ENCODE data around the gene MBD5. TPM values are rescaled to one million over a fixed set of nuclear protein-coding genes. Genes with fewer than 3 reads are reported as not detected.

MBD5 gene
- total and polyA plus RNA-seq, 3 donors from 2014 or later = 29.0 to 60.3 (median 55.4) TPM

GRCh38 chr2:148179724-148180123, 158.8 kb downstream of the MBD5 start:
- Histone ChIP-seq H3K36me3 (ENCODE audit: low read depth, missing control alignments) (no peaks in the 10 kb centered on the region), H3K4me3 (no peak overlapping the region), H3K27me3 (no peaks in the 10 kb centered on the region), H3K9me3 (no peaks in the 10 kb centered on the region), H3K27ac (no peak overlapping the region), H3K4me1 (no peaks in the 10 kb centered on the region)
- intact Hi-C loops (cut with DNase I; ENCODE audit: low total_unique reads) = no loop called here
- 36 to 63% methylated on average over 1 of the region's 1 CpG for WGBS, 2 donors
- DNase-seq = no peak
- no peak for TF ChIP-seq POLR2A (IDR thresholded peaks at IDR 0.05)
- TF ChIP-seq, protein P1, sequence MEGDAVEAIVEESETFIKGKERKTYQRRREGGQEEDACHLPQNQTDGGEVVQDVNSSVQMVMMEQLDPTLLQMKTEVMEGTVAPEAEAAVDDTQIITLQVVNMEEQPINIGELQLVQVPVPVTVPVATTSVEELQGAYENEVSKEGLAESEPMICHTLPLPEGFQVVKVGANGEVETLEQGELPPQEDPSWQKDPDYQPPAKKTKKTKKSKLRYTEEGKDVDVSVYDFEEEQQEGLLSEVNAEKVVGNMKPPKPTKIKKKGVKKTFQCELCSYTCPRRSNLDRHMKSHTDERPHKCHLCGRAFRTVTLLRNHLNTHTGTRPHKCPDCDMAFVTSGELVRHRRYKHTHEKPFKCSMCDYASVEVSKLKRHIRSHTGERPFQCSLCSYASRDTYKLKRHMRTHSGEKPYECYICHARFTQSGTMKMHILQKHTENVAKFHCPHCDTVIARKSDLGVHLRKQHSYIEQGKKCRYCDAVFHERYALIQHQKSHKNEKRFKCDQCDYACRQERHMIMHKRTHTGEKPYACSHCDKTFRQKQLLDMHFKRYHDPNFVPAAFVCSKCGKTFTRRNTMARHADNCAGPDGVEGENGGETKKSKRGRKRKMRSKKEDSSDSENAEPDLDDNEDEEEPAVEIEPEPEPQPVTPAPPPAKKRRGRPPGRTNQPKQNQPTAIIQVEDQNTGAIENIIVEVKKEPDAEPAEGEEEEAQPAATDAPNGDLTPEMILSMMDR (IDR thresholded peaks at IDR 0.05) = no peak

- Histone ChIP-seq H3K27ac (no peak overlapping the region), H3K36me3 (ENCODE audit: low read depth, missing control alignments) (no peaks in the 10 kb centered on the region), H3K27me3 (no peaks in the 10 kb centered on the region), H3K4me1 (no peaks in the 10 kb centered on the region), H3K4me3 (no peak overlapping the region), H3K9me3 (no peaks in the 10 kb centered on the region)
- 79 to 97% methylated on average over 1 of the region's 1 CpG for WGBS, 2 donors
- no peak for TF ChIP-seq POLR2A (IDR thresholded peaks at IDR 0.05)
- TF ChIP-seq, protein P1 (IDR thresholded peaks at IDR 0.05) = no peak
- no peak for DNase-seq
- intact Hi-C loops (cut with DNase I; ENCODE audit: low total_unique reads) = no loop called here
Measured at GRCh38 chr2:148184976-148185375, 164.1 kb downstream of the MBD5 start.

- Histone ChIP-seq H3K4me1 (no peaks in the 10 kb centered on the region), H3K27me3 (no peaks in the 10 kb centered on the region), H3K4me3 (no peak overlapping the region), H3K36me3 (ENCODE audit: low read depth, missing control alignments) (no peaks in the 10 kb centered on the region), H3K27ac (no peak overlapping the region), H3K9me3 (no peaks in the 10 kb centered on the region)
- DNase-seq = no peak
- TF ChIP-seq, protein P1 (IDR thresholded peaks at IDR 0.05) = no peak
- no peak for TF ChIP-seq POLR2A (IDR thresholded peaks at IDR 0.05)
- intact Hi-C loops (cut with DNase I; ENCODE audit: low total_unique reads) = no loop called here
Measured at GRCh38 chr2:148194882-148195281, 174.0 kb downstream of the MBD5 start.

GRCh38 chr2:148201075-148202004, 180.4 kb downstream of the MBD5 start:
- H3K27me3 ChIP-seq = no peaks in the 10 kb centered on the region
- 88 to 94% methylated on average over 9 to 15 of the region's 15 CpGs for WGBS, 2 donors
- H3K4me1 ChIP-seq = no peaks in the 10 kb centered on the region
- intact Hi-C loops (cut with DNase I; ENCODE audit: low total_unique reads) = no loop called here
- H3K9me3 ChIP-seq = no peaks in the 10 kb centered on the region
- TF ChIP-seq POLR2A (IDR thresholded peaks at IDR 0.05) = no peak
- TF ChIP-seq, protein P1 (IDR thresholded peaks at IDR 0.05) = no peak
- no peaks in the 10 kb centered on the region for H3K36me3 ChIP-seq (ENCODE audit: low read depth, missing control alignments)
- DNase-seq = peak; percentile 37
- H3K27ac ChIP-seq = no peak overlapping the region
- H3K4me3 ChIP-seq = no peak overlapping the region

GRCh38 chr2:148202237-148202636, 181.3 kb downstream of the MBD5 start:
- no peaks in the 10 kb centered on the region for H3K27me3 ChIP-seq

More at GRCh38 chr2:148202237-148202636, 181.3 kb downstream of the MBD5 start:
- no peak for DNase-seq
- Histone ChIP-seq H3K4me1 (no peaks in the 10 kb centered on the region), H3K27ac (no peak overlapping the region), H3K4me3 (no peak overlapping the region), H3K36me3 (ENCODE audit: low read depth, missing control alignments) (no peaks in the 10 kb centered on the region), H3K9me3 (no peaks in the 10 kb centered on the region)
- intact Hi-C loops (cut with DNase I; ENCODE audit: low total_unique reads) = no loop called here
- TF ChIP-seq, protein P1 (IDR thresholded peaks at IDR 0.05) = no peak
- TF ChIP-seq POLR2A (IDR thresholded peaks at IDR 0.05) = no peak
